Measurements from ENCODE around the gene NDUFB7.

DNA sequence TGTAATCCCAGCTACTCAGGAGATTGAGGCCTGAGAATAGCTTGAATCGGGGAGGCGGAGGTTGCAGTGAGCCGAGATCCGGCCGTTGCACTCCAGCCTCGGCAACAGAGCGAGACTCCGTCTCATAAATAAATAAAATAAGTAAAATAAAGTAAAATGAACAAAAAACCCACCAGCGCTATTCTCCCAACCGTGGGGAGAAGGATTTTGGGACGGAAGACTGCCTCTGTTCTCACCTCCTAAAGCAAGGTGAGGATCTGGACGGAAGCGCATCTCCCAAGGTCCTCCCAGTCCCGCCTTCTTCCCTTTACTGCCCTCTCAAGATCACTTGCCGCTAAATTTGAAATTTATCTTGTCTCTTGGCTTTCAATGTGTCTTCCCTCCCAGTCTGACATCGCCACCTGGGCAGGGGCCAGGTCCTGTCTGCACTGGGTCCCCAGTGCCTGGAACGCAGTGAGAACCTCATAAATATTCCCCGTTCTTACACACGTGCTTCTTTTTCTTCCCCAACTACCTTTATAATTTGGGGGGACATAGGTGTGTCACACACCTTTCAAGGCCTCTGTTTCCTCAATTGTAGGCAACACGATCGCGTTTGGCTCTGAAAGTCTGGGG lies 52.5 kb downstream of the NDUFB7 start:
- TF ChIP-seq ELF1 (IDR thresholded peaks at IDR 0.05) = no peak
- no peak for TF ChIP-seq REST (IDR thresholded peaks at IDR 0.05; ENCODE audit: low read depth, low read length)
- TF ChIP-seq, protein P1, sequence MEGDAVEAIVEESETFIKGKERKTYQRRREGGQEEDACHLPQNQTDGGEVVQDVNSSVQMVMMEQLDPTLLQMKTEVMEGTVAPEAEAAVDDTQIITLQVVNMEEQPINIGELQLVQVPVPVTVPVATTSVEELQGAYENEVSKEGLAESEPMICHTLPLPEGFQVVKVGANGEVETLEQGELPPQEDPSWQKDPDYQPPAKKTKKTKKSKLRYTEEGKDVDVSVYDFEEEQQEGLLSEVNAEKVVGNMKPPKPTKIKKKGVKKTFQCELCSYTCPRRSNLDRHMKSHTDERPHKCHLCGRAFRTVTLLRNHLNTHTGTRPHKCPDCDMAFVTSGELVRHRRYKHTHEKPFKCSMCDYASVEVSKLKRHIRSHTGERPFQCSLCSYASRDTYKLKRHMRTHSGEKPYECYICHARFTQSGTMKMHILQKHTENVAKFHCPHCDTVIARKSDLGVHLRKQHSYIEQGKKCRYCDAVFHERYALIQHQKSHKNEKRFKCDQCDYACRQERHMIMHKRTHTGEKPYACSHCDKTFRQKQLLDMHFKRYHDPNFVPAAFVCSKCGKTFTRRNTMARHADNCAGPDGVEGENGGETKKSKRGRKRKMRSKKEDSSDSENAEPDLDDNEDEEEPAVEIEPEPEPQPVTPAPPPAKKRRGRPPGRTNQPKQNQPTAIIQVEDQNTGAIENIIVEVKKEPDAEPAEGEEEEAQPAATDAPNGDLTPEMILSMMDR (IDR thresholded peaks at IDR 0.05) = no peak
- TF ChIP-seq, protein P2, sequence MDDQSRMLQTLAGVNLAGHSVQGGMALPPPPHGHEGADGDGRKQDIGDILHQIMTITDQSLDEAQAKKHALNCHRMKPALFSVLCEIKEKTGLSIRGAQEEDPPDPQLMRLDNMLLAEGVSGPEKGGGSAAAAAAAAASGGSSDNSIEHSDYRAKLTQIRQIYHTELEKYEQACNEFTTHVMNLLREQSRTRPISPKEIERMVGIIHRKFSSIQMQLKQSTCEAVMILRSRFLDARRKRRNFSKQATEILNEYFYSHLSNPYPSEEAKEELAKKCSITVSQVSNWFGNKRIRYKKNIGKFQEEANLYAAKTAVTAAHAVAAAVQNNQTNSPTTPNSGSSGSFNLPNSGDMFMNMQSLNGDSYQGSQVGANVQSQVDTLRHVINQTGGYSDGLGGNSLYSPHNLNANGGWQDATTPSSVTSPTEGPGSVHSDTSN (IDR thresholded peaks at IDR 0.05) = no peak
- TF ChIP-seq JUND (IDR thresholded peaks at IDR 0.05) = no peak
- no peak for TF ChIP-seq CHD2 (IDR thresholded peaks at IDR 0.05; ENCODE audit: low read length, partially characterized antibody)
- no peak for TF ChIP-seq RAD21 (IDR thresholded peaks at IDR 0.05; ENCODE audit: low read length)
- TF ChIP-seq YY1 (IDR thresholded peaks at IDR 0.05; ENCODE audit: low read depth) = no peak
- no peak for TF ChIP-seq EP300 (IDR thresholded peaks at IDR 0.05; ENCODE audit: borderline replicate concordance in 1 of 2, low read depth in 1 of 2, low read length in 1 of 2)
- no peak for TF ChIP-seq TAF1 (IDR thresholded peaks at IDR 0.05; ENCODE audit: borderline replicate concordance, low read depth, low read length)
